HL-60 (cell line): ENCODE results near the gene RAB31.

Experiments
- DNase-seq, 2 experiments: peaks; one replicate each; pipeline ENCODE4 v3.0.0-alpha.2; 2010 to 2020; ENCODE audit warnings: low read depth in 1 of 2, low spot score in 1 of 2
- H3K27ac ChIP-seq: fragments of 250-450 bp; sonication (Bioruptor Pico); replicated peaks from 2 replicates; pipeline ENCODE4 v1.5.1; 2020; ENCODE audit warnings: mild to moderate bottlenecking, moderate library complexity
- H3K27me3 ChIP-seq: fragments of 250-450 bp; sonication (Bioruptor Pico); 2 replicates; pipeline ENCODE4 v1.5.1; 2021; ENCODE audit warnings: mild to moderate bottlenecking, moderate library complexity; ENCODE audit not compliant: insufficient read depth, poor library complexity, severe bottlenecking
- H3K4me3 ChIP-seq: replicated peaks from 2 replicates; pipeline ENCODE4 v1.5.1; 2011; ENCODE audit warnings: mild to moderate bottlenecking, control low read depth, low read length; ENCODE audit not compliant: insufficient read depth
- GABPA ChIP-seq: IDR thresholded peaks from 2 replicates; pipeline ENCODE4 v1.6.1; 2012; ENCODE audit warnings: low read depth
- POLR2AphosphoS5 ChIP-seq: IDR thresholded peaks from 2 replicates; pipeline ENCODE4 v1.6.1; 2012; ENCODE audit warnings: low read depth
- SPI1 ChIP-seq: IDR thresholded peaks from 2 replicates; pipeline ENCODE4 v1.6.1; 2012; ENCODE audit warnings: low read depth, mild to moderate bottlenecking, borderline replicate concordance
- TF ChIP-seq, protein P1 (sequence below): IDR thresholded peaks from 2 replicates; pipeline ENCODE4 v1.6.1; 2012; ENCODE audit warnings: low read depth; ENCODE audit not compliant: insufficient replicate concordance
- TF ChIP-seq, protein P2 (sequence below): IDR thresholded peaks from one replicate; pipeline ENCODE4 v1.5.1; 2011; ENCODE audit warnings: low read length, control low read depth, inconsistent platforms; ENCODE audit not compliant: insufficient read depth

Gene RAB31

DNA sequence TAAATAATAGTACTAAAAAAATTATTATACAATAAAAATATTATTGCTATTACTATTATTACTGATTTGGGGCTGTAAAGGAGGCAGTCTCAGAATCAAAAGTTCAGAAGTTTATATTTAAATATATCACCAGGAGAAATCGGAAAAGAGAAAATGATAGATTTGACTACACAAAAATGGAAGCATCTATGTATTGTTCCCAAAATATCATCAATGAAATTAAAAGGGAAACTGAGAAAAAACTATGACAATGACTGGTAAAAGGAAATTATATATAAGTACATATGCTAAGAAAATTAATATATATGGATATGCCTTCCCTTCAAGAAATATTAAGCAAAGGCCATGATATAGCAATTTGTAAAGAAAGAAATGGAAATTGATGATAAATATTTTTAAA lies 170.0 kb downstream of the RAB31 start:
- Histone ChIP-seq H3K27ac (no peak overlapping the region), H3K27me3 (no peaks in the 10 kb centered on the region), H3K4me3 (no peak overlapping the region)
- DNase-seq = no peak
- TF ChIP-seq POLR2AphosphoS5 = no peak
- TF ChIP-seq GABPA = no peak
- TF ChIP-seq, protein P1, sequence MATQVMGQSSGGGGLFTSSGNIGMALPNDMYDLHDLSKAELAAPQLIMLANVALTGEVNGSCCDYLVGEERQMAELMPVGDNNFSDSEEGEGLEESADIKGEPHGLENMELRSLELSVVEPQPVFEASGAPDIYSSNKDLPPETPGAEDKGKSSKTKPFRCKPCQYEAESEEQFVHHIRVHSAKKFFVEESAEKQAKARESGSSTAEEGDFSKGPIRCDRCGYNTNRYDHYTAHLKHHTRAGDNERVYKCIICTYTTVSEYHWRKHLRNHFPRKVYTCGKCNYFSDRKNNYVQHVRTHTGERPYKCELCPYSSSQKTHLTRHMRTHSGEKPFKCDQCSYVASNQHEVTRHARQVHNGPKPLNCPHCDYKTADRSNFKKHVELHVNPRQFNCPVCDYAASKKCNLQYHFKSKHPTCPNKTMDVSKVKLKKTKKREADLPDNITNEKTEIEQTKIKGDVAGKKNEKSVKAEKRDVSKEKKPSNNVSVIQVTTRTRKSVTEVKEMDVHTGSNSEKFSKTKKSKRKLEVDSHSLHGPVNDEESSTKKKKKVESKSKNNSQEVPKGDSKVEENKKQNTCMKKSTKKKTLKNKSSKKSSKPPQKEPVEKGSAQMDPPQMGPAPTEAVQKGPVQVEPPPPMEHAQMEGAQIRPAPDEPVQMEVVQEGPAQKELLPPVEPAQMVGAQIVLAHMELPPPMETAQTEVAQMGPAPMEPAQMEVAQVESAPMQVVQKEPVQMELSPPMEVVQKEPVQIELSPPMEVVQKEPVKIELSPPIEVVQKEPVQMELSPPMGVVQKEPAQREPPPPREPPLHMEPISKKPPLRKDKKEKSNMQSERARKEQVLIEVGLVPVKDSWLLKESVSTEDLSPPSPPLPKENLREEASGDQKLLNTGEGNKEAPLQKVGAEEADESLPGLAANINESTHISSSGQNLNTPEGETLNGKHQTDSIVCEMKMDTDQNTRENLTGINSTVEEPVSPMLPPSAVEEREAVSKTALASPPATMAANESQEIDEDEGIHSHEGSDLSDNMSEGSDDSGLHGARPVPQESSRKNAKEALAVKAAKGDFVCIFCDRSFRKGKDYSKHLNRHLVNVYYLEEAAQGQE = no peak

DNA sequence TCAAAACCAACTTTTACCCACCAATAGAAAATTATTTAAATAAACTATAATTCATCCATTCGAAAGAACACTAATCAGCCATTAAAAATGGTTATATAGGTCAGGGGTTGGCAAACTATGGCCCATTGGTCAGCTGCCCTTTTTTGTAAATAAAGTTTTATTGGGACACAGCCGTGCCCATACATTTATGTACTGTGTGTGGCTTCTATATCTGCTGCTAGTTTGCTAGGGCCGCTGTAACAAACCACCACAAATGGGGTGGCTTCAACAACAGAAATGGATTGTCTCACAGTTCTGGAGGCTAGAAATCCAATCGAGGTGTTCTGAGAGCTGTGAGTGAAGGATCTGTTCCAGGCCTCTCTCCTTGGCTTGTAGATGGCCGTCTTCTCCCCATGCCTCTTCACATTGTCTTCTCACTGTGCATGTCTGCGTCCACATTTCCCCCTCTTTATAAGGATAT lies 170.7 kb downstream of the RAB31 start:
- no peak overlapping the region for H3K27ac ChIP-seq
- no peaks in the 10 kb centered on the region for H3K27me3 ChIP-seq
- TF ChIP-seq GABPA (no peak), SPI1 (no peak)
- TF ChIP-seq, protein P1 = no peak
- TF ChIP-seq, protein P2, sequence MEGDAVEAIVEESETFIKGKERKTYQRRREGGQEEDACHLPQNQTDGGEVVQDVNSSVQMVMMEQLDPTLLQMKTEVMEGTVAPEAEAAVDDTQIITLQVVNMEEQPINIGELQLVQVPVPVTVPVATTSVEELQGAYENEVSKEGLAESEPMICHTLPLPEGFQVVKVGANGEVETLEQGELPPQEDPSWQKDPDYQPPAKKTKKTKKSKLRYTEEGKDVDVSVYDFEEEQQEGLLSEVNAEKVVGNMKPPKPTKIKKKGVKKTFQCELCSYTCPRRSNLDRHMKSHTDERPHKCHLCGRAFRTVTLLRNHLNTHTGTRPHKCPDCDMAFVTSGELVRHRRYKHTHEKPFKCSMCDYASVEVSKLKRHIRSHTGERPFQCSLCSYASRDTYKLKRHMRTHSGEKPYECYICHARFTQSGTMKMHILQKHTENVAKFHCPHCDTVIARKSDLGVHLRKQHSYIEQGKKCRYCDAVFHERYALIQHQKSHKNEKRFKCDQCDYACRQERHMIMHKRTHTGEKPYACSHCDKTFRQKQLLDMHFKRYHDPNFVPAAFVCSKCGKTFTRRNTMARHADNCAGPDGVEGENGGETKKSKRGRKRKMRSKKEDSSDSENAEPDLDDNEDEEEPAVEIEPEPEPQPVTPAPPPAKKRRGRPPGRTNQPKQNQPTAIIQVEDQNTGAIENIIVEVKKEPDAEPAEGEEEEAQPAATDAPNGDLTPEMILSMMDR = no peak
- DNase-seq = no peak
- no peak overlapping the region for H3K4me3 ChIP-seq

DNA sequence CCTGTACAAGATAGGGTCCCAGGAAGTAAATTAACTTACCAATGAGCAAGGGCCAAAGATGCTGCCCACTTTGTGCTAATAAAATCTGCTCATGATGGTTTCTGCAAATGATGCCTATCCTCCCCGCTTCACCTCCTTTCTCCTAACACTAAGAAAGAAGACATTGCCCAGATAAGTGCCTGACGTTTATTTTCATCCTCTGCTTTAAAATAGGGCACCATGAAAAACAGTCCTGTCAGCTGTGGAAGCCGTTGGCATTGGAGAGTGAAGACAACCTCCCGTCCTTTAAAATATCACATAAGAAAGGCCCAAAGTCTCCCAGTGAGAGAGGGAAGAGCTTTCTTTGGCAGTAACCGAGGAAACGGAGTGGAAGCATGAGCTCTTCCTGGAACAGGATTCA lies 176.0 kb downstream of the RAB31 start:
- H3K27me3 ChIP-seq = no peaks in the 10 kb centered on the region
- DNase-seq = no peak
- no peak for TF ChIP-seq POLR2AphosphoS5
- TF ChIP-seq, protein P2 = no peak
- TF ChIP-seq SPI1 = no peak
- no peak overlapping the region for H3K27ac ChIP-seq
- no peak overlapping the region for H3K4me3 ChIP-seq

DNA sequence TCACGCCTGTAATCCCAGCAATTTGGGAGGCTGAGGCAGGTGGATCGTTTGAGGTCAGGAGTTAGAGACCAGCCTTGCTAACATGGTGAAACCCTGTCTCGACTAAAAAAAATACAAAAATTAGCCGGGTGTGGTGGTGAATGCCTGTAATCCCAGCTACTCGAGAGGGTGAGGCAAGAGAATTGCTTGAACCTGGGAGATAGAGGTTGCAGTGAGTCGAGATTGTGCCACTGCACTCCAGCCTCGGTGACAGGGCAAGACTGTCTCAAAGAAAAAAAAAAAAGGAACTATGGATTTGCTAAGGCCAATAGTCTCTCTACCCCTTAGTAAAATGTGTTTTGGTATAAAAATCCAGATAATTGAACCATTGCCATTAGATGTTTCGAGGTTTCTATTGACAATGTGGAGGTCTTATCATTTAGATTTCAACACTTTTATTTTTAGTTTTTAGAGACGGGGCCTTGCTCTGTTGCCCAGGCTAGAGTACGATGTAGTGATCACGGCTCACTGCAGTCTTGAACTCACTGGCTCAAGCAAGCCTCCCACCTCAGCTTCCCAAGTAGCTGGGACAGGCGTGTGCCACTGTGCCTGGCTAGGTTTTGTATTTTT lies 176.5 kb downstream of the RAB31 start:
- DNase-seq = peak in 1 of 2 experiments; percentile 71
- Histone ChIP-seq H3K27me3 (no peaks in the 10 kb centered on the region), H3K4me3 (no peak overlapping the region), H3K27ac (no peak overlapping the region)
- TF ChIP-seq, protein P1 = no peak
- TF ChIP-seq, protein P2 = no peak
- no peak; the same call in 1 of the 2 replicates for TF ChIP-seq SPI1
- no peak for TF ChIP-seq POLR2AphosphoS5
- TF ChIP-seq GABPA = no peak
